ENCODE results near the gene SLN. TPM values are rescaled to one million over a fixed set of nuclear protein-coding genes. Genes with fewer than 3 reads are reported as not detected.

Gene SLN
- total RNA-seq, 4 donors from 2014 or later: 2.1 to 2.8 TPM; not detected in 2

DNA sequence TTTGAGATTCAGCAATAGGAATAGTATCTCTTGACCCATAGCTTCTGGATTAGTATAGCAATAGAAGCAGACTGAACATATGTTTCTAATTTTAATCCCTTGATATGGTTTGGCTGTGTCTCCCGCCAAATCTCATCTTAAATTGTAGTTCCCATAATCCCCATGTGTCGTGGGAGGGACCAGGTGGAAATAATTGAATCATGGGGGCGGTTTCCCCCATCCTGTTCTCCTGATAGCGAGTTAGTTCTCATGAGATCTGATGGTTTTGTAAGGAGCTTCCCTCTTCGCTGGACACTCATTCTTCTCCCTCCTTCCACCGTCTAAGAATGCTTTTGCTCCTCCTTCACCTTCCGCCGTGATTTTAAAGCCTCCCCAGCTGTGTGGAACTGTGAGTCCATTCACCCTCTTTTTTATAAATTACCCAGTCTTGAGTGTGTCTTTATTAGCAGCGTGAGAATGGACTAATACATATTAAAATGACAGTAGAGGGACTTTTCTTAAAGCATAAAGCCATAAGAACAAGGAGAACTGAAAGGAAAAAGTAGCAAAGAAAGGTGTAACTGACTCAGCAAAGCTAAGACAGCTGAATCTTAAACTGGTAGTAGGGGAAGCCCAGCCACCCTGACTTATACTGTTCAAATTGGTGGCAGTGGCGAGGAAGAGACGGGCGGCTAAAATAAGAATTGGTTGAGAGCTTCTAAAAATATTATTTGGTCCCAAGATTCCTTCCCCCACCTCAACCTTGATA, 20.3 kb upstream of the SLN start:
- H3K4me3 ChIP-seq (ENCODE audit: low read depth, poor library complexity, severe bottlenecking): no peak overlapping the region
- intact Hi-C loops (cut with DNase I; ENCODE audit: low total_unique reads): no loop called here
- WGBS, 2 donors: 72 to 77% methylated on average over 12 of the region's 12 CpGs
- TF ChIP-seq, protein P1, sequence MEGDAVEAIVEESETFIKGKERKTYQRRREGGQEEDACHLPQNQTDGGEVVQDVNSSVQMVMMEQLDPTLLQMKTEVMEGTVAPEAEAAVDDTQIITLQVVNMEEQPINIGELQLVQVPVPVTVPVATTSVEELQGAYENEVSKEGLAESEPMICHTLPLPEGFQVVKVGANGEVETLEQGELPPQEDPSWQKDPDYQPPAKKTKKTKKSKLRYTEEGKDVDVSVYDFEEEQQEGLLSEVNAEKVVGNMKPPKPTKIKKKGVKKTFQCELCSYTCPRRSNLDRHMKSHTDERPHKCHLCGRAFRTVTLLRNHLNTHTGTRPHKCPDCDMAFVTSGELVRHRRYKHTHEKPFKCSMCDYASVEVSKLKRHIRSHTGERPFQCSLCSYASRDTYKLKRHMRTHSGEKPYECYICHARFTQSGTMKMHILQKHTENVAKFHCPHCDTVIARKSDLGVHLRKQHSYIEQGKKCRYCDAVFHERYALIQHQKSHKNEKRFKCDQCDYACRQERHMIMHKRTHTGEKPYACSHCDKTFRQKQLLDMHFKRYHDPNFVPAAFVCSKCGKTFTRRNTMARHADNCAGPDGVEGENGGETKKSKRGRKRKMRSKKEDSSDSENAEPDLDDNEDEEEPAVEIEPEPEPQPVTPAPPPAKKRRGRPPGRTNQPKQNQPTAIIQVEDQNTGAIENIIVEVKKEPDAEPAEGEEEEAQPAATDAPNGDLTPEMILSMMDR (IDR thresholded peaks at IDR 0.05): no peak
- TF ChIP-seq POLR2A (IDR thresholded peaks at IDR 0.05): no peak
- DNase-seq (ENCODE audit: low spot score in 2 of 2): no peak

DNA sequence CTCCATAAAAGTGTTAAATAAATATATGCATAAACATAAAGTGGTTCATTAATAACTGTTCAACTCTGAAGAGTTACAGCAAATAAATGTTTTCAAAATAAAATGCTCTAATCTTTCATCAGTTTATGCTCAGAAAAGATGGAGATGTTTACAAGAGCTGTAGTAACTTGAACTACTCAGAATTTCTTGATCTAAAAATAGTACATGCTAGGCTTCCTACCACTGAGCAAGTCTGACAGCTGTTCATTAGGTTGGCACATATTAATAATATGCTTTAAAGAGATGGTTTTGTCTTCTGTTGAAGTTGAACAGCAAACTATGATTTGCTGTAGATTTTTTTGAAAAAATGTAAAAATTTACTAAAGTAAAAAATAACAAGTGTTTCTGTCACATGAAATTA, 10.8 kb upstream of the SLN start:
- intact Hi-C loops (cut with DNase I; ENCODE audit: low total_unique reads): no loop called here
- no peak overlapping the region for H3K4me3 ChIP-seq (ENCODE audit: low read depth, poor library complexity, severe bottlenecking)
- TF ChIP-seq, protein P1 (IDR thresholded peaks at IDR 0.05): no peak
- no peak for TF ChIP-seq POLR2A (IDR thresholded peaks at IDR 0.05)
- DNase-seq (ENCODE audit: low spot score in 2 of 2): no peak

DNA sequence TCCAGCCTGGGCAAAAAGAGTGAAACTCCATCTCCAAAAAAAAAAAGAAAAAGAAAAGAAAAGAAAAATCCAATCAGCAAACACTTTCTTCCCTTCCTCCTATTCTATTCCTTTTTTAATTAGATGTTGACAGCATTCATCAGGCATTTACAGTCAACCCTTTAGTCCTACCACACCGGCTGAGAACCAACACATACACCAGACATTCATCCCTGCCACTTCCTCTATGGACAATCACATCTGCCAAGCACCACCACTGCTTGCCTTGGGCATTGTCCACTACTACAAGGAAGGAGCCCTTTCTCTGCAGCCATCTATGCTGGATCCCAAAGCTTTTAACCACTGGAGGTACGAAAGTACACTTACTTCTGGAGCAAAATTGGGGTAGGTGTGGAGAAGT, 9.4 kb upstream of the SLN start:
- no peak overlapping the region for H3K4me3 ChIP-seq (ENCODE audit: low read depth, poor library complexity, severe bottlenecking)
- no peak for DNase-seq (ENCODE audit: low spot score in 2 of 2)
- 82 to 91% methylated on average over 2 of the region's 2 CpGs for WGBS, 2 donors
- intact Hi-C loops (cut with DNase I; ENCODE audit: low total_unique reads): no loop called here
- TF ChIP-seq, protein P1 (IDR thresholded peaks at IDR 0.05): no peak
- TF ChIP-seq POLR2A (IDR thresholded peaks at IDR 0.05): no peak

DNA sequence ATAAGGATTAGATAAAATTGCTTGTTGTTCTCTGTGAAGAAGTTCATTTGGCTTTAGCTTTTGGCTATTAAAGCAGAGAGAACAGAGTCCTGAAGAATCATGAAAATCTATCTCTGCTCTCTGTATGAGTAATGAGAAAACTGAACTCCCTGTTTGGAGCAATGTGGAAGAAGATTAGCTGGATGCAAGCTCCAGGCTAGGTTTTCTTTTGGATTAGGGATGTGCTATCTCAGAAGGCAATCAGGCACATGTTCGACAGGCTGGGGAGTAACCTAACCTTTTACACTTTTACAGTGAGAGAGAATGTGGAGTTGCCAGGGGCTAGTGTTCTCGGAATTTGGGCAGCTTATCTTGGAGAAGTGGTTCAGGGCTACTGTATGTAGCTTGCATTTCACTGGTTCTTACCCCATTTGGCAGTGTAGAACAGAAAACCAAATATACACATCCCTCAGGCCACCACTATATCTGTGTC, 8.5 kb upstream of the SLN start:
- DNase-seq (ENCODE audit: low spot score in 2 of 2): no peak
- H3K4me3 ChIP-seq (ENCODE audit: low read depth, poor library complexity, severe bottlenecking): no peak overlapping the region
- 15 to 28% methylated on average over 2 of the region's 2 CpGs for WGBS, 2 donors
- TF ChIP-seq, protein P1 (IDR thresholded peaks at IDR 0.05): no peak
- no peak for TF ChIP-seq POLR2A (IDR thresholded peaks at IDR 0.05)
- intact Hi-C loops (cut with DNase I; ENCODE audit: low total_unique reads): no loop called here

DNA sequence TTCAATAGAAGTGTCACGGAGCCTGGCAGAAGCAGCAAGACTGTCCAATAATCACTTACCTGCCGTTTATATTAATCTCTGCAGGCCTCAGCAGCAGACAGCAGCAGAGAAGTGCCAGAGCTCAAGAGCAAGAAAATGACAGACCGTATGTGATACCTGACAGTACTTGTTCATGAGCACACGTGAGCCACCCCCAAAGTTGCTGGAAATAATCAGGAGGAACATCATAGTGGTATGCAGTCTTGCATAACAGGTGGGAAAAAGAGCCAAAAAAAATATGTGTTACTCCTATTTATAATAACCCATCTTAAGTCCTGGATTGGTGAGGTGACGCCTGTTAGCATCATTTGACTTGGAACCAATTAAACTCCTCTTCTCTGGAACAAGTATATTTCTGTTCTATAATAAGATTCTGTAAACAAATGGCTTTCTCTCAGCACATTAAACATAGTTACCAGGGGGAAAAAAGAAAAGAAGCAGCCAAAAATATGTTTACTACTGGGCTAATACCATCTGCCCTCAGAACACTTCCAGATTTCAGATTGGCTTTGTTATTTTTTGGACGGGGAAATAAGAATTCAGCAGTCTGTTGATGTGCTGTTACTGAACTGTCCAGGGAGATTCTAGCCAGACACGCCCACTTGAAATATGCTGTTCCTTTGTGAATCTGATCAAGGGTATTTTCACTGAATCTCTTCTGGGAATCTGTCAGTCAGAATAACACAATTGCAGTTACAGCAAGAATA, 7.9 kb upstream of the SLN start:
- intact Hi-C loops (cut with DNase I; ENCODE audit: low total_unique reads): no loop called here
- 33 to 34% methylated on average over 7 of the region's 7 CpGs for WGBS, 2 donors
- no peak for DNase-seq (ENCODE audit: low spot score in 2 of 2)
- no peak for TF ChIP-seq POLR2A (IDR thresholded peaks at IDR 0.05)
- TF ChIP-seq, protein P1 (IDR thresholded peaks at IDR 0.05): no peak
- no peak overlapping the region for H3K4me3 ChIP-seq (ENCODE audit: low read depth, poor library complexity, severe bottlenecking)
